ENCODE results near the gene EMD. TPM values are rescaled to one million over a fixed set of nuclear protein-coding genes. Genes with fewer than 3 reads are reported as not detected.

EMD gene
- total and polyA plus RNA-seq, 2 of the 13 experiments (the other 11 are each of a cell fraction or from before 2014, with no cell fraction given), result 14.5 to 14.9 TPM

- TF ChIP-seq E2F2 (CRISPR knock-in tag; IDR thresholded peaks at IDR 0.05; ENCODE audit: borderline replicate concordance) (no peak), KIAA2018 (CRISPR knock-in tag; IDR thresholded peaks at IDR 0.05; ENCODE audit: borderline replicate concordance) (no peak), JARID2 (CRISPR knock-in tag; IDR thresholded peaks at IDR 0.05; ENCODE audit: insufficient replicate concordance) (no peak), YY1 (IDR thresholded peaks at IDR 0.05; ENCODE audit: insufficient read depth, insufficient replicate concordance, low read depth, low read length) (no peak), KAT2B (IDR thresholded peaks at IDR 0.05; ENCODE audit: borderline replicate concordance, low read depth, low read length) (no peak), KLF9 (CRISPR knock-in tag; IDR thresholded peaks at IDR 0.05; ENCODE audit: low read depth) (no peak), EZH2 (conservative IDR thresholded peaks at IDR 0.05; ENCODE audit: low read depth, low read length) (no peak), CBX5 (CRISPR knock-in tag; IDR thresholded peaks at IDR 0.05; ENCODE audit: borderline replicate concordance) (no peak), POGZ (CRISPR knock-in tag; IDR thresholded peaks at IDR 0.05) (no peak), ZNF615 (CRISPR knock-in tag; IDR thresholded peaks at IDR 0.05; ENCODE audit: borderline replicate concordance) (no peak), AGO2 (optimal IDR thresholded peaks at IDR 0.05; ENCODE audit: low read depth, low read length) (peak; percentile 68), ZNF503 (CRISPR knock-in tag; IDR thresholded peaks at IDR 0.05) (no peak), RBFOX2 (IDR thresholded peaks at IDR 0.05; ENCODE audit: low read depth, low read length) (peak; percentile 0; the same call in 1 of the 2 replicates), CHCHD3 (CRISPR knock-in tag; IDR thresholded peaks at IDR 0.05) (no peak), ZIK1 (CRISPR knock-in tag; IDR thresholded peaks at IDR 0.05; ENCODE audit: borderline replicate concordance, low read depth) (no peak), ZNF674 (CRISPR knock-in tag; IDR thresholded peaks at IDR 0.05; ENCODE audit: low read depth) (no peak)
Observed at GRCh38 chrX:154370300-154371016, 8.6 kb upstream of the EMD start (continued).
